Epithelial cell of proximal tubule (primary cell): Measurements from ENCODE around the gene FERMT2. TPM values are rescaled to one million over a fixed set of nuclear protein-coding genes. Genes with fewer than 3 reads are reported as not detected.
A peak's percentile ranks its signal among the peaks of the same experiment; 100 is the strongest.

ENCODE experiments used
- DNase-seq: peaks from one replicate; pipeline ENCODE4 v3.0.0-alpha.2; 2011; ENCODE audit warnings: low read depth
- H3K4me3 ChIP-seq: 2 replicates; pipeline ENCODE4 v1.5.1; 2011; ENCODE audit warnings: low read depth, mild to moderate bottlenecking, low read length
- CTCF ChIP-seq: conservative IDR thresholded peaks from 2 replicates; pipeline ENCODE4 v1.5.1; 2012; ENCODE audit warnings: low read depth, mild to moderate bottlenecking, low read length
- total RNA-seq: library from RNA; depleted of rRNA; stranded (reverse); fragments of >200 nt; gene quantifications from 2 replicates; pipeline ENCODE4 v1.2.3, GENCODE V29; 2015

The FERMT2 gene
- total RNA-seq, result 58.5 and 60.1 TPM in 2 replicates

- no peak for TF ChIP-seq CTCF
- H3K4me3 ChIP-seq, result peak within 1 kb of the TSS; percentile 84
- no peak for DNase-seq
These were observed at the start of gene FERMT2 for GRCh38 chr14:52950898-52951680. Gene FERMT2 (minus strand): TSS chr14:52951050. CDS start chr14:52950568, 482 bp downstream.

GRCh38 chr14:52998376-52999015 is 47.6 kb upstream of the FERMT2 start:
- TF ChIP-seq CTCF, result no peak
- DNase-seq, result no peak
- H3K4me3 ChIP-seq, result no peak overlapping the region

GRCh38 chr14:52996493-52996892 is 45.6 kb upstream of the FERMT2 start:
- no peak for TF ChIP-seq CTCF
- DNase-seq, result no peak
- H3K4me3 ChIP-seq, result no peak overlapping the region

- no peak for DNase-seq
- no peak overlapping the region for H3K4me3 ChIP-seq
- no peak for TF ChIP-seq CTCF
These were observed 45.1 kb upstream of the FERMT2 start for GRCh38 chr14:52995998-52996397.

- TF ChIP-seq CTCF, result no peak
- no peak overlapping the region for H3K4me3 ChIP-seq
- DNase-seq, result no peak
These were observed 41.5 kb upstream of the FERMT2 start for GRCh38 chr14:52992236-52992870.

GRCh38 chr14:52988139-52988538 is 37.3 kb upstream of the FERMT2 start:
- TF ChIP-seq CTCF, result no peak
- no peak overlapping the region for H3K4me3 ChIP-seq
- no peak for DNase-seq
